MV-4-11 (cell line): ENCODE results near the gene F10.
"Not testable (repeated sequence)": the region's sequence is repeated elsewhere in the genome, so short reads cannot be mapped to it uniquely, and the experiment has no call there.

Source experiments
- DNase-seq: peaks from one replicate; lab custom pipeline; 2025; lab: John Stamatoyannopoulos, UW

The F10 gene

GRCh38 chr13:113153810-113154748 lies 31.5 kb downstream of the F10 start:
- peak; percentile 57 for DNase-seq

- DNase-seq: peak; percentile 29
Observed at GRCh38 chr13:113155201-113155600, 32.6 kb downstream of the F10 start.

GRCh38 chr13:113155982-113156655 lies 33.5 kb downstream of the F10 start:
- DNase-seq: no peak

DNA sequence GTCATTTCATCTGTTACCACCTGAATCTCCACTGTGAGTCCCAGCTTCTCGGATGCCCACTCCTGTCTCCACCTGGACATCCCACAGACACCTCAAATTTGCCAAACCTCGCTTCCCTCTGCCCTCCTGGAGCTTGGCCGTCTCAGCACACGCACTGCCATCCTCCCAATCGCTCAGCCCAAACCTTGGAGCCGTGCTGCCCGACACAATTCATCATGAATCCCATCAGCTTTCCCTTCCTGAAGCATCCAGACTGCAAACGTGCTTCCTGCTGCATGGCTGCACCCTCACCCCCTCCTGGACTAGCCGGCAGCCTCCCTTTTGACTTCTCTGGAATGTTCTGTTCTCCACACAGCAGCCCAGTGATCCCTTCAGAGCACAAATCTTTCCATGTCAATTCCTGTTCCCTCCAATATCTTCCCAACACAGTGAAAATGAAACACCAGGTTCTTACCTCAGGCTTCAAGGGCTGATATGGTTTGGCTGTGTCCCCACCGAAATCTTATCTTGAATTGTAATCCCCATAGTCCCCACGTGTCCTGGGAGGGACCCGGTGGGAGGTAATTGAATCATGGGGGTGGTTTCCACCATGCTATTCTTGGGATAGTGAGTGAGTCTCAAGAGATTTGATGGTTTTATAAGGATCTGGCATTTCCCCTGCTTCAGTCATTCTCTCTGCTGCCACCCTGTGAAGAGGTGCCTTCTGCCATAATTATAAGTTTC lies 34.8 kb downstream of the F10 start:
- no peak for DNase-seq

DNA sequence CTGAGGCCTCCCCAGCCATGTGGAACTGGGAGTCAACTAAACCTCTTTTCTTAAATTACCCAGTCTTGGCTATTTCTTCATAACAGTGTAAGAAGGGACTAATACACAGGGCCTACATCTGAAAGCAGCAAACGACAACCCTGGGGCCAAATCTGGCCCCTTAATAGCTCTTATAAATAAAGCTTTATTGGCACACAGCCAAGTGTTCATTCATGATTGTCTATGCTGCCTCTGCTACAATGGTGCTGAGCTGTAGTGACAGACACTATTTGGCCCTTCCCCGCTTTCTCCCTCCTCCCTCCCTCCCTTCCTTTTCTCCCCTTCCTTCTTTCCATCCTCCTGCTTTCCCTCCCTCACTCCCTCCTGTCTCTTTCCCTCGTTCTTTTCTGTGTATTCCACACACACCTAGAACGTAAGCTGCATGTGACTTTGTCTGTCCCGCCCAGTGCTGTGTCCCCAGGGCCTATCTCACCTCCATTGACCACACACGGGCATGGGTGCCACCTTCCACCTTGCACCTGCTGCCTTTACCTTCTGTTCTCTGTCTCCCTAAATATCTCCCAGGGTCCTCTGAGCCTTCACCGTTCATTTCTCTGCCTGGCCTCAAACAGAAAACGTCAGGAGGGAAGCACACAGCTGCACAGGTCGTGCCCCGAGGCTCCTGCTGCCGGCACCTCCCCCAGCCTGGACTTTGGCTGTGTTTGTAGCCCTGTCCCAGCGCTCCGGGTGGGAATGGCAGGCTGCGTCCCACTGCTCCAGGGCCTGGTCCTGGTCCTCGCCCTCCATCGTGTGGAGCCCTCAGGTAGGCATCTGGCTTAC lies 35.5 kb downstream of the F10 start, which contains the start of gene PROZ:
TSS of gene PROZ (plus strand) at position 720 of the 819 bp plus-strand sequence. CDS start at position 733, 13 bp downstream.
- DNase-seq: no peak

DNA sequence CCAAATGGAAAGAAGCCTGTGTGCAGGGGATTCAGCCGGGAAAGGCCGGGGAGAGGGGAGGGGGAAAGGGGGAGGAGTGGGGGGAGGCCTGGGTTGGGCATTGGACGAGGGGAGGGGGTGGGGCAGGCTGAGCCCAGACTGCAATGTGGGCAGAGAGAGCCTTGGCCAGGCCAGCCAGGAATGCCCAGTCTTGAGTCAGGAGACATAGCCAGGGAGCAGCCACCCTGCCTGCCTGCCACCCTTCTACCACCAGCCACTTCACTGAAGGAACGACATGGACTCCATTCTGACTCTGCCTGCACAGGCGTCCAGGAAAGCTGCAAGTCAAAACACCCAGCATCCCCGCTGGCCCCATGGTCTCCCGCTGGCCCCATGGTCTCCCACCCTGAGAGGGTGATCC lies 36.3 kb downstream of the F10 start:
- no peak for DNase-seq

GRCh38 chr13:113159701-113160100 lies 37.1 kb downstream of the F10 start:
- no peak for DNase-seq

GRCh38 chr13:113160983-113161382 lies 38.4 kb downstream of the F10 start:
- DNase-seq: no peak

GRCh38 chr13:113161433-113161832 lies 38.8 kb downstream of the F10 start:
- no peak for DNase-seq

DNA sequence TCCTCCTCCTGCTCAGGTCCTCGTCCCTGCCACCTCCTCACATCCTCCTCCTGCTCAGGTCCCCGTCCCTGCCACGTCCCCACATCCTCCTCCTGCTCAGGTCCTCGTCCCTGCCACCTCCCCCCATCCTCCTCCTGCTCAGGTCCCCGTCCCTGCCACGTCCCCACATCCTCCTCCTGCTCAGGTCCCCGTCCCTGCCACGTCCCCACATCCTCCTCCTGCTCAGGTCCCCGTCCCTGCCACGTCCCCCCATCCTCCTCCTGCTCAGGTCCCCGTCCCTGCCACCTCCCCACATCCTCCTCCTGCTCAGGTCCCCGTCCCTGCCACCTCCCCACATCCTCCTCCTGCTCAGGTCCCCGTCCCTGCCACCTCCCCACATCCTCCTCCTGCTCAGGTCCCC lies 39.4 kb downstream of the F10 start:
- DNase-seq: not testable (repeated sequence)

GRCh38 chr13:113162783-113163685 lies 40.4 kb downstream of the F10 start:
- DNase-seq: no peak

DNA sequence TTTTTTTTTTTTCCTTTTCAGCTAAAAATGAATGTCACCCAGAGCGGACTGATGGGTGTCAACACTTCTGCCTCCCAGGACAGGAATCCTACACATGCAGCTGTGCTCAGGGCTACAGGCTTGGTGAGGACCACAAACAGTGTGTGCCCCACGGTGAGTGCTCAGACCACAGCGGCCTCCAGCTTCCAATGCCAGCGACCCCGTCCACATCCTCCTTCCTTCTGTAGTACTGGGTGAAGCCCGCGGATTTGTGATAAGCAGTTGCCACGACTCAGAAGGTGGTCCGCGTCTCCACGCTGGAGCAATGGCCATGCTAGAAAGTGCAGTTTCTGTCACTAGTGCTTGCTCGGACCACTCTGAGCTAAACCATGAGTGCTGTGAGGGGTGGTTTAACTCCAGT lies 41.9 kb downstream of the F10 start:
- peak; percentile 8 for DNase-seq

DNA sequence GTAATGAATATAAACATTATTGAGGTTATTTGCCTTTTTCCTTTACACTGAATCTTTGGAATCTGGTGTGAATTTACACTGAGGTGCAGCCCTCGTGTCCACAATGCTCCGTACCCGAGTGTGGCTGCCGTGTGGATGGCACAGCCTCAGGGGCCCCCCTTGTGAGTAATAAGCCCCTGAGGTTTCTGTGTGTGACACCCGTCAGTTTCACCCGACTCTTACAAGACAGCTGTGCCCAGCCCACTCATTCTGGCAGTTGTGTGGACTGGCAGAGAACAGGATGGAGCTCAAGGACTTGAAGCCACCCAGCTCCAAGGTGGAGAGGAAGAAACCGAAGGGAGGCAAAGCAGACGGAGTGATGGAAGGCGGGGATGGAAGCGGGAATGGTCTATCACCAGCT lies 43.7 kb downstream of the F10 start:
- no peak for DNase-seq

- no peak for DNase-seq
Observed at GRCh38 chr13:113166681-113167080, 44.1 kb downstream of the F10 start.

DNA sequence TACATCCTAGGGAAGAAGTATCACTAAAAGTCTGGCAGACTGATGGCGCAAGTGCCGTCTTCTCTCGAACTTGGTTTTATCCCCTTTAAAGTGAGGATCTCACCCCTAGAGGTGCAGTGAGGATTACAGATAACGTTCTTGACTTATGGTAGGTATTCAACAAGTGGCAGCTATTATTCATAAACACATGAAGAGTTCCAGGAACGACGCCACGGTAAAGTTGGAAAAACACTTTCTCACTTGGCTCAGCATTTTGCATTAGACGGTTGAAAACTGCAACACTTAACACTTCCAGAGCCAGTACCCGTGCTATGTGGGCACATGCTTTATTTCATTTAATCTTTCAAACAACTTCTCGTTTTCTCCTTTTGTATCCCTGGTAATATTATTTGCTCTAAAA lies 44.6 kb downstream of the F10 start:
- DNase-seq: no peak

DNA sequence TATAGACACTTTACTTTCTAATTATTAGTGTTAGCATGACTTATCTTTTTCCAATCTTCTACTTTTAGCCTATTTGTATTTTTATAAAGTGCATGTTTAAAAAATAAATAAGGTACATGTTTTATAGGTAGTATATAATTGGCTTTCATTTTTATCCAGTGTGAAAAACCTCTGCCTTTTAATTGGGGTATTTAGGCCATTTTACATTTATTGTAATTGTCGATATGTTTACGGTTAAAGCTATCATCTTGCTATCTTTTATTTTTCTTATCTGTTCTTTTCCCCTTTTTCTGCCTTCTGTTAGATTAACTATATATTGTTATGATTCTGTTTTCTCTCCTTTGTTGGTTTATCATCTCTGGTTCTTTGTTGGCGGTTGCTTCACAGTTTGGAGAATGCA lies 45.0 kb downstream of the F10 start:
- no peak for DNase-seq

DNA sequence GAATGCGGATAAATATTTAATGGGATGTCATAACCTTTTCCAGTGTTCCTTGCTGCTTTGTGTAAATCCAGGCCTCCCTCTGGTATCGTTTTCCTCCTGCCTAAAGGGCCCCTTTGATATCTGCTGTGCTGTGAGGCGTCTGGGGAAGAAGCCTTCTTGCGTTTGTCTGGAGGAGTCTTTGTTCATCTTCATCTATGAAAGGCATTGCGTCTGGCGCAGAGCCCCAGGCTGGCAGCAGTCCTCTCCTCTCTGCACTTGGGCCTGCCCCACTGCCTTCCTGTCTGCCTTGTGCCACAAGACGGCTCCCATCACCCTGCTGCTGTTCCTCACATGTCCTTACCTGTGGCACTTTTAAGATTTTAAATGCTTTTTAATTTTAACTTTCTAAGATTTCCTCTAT lies 45.6 kb downstream of the F10 start:
- no peak for DNase-seq

- no peak for DNase-seq
Observed at GRCh38 chr13:113169277-113170272, 47.0 kb downstream of the F10 start.

GRCh38 chr13:113170511-113170910 lies 47.9 kb downstream of the F10 start:
- no peak for DNase-seq
